DND-41 (cell line): ENCODE results near the gene DHRSX.

Experiments
- EZH2 ChIP-seq: IDR thresholded peaks from 3 replicates; pipeline ENCODE4 v1.6.1; 2012; ENCODE audit warnings: borderline replicate concordance, low read depth, mild to moderate bottlenecking, moderate library complexity, low read length, inconsistent platforms; ENCODE audit not compliant: severe bottlenecking
- TF ChIP-seq, protein P1 (sequence below): IDR thresholded peaks from 2 replicates; pipeline ENCODE4 v1.5.1; 2012; ENCODE audit warnings: borderline replicate concordance, low read length, moderate library complexity, mild to moderate bottlenecking; ENCODE audit not compliant: poor library complexity, severe bottlenecking; ENCODE audit errors: extremely low read depth

DNA sequence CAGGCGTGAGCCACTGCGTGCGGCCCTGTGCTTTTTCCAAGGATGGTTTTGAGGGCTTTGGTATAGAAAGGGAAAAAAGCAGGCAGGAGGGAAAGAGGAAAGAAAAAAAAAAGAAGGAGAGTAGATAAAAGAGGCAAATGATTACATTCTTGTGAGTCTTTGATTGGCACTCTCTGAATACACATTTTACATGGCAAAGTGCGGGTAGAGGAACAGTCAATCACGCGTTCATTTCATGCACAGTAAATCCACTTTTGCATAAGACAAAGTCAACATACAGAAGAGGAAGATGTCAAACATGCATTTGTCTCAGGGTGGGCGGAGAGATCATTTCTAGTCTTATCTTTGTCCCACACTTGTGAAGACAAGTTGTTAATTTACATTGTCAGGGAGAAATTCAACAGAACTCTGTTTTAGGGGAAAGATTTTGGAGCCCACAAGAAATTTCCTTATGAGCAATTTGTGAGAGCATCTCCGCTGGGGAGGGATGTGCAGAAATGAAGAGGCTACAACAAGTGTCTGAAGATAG lies 183.2 kb downstream of the DHRSX start:
- TF ChIP-seq, protein P1, sequence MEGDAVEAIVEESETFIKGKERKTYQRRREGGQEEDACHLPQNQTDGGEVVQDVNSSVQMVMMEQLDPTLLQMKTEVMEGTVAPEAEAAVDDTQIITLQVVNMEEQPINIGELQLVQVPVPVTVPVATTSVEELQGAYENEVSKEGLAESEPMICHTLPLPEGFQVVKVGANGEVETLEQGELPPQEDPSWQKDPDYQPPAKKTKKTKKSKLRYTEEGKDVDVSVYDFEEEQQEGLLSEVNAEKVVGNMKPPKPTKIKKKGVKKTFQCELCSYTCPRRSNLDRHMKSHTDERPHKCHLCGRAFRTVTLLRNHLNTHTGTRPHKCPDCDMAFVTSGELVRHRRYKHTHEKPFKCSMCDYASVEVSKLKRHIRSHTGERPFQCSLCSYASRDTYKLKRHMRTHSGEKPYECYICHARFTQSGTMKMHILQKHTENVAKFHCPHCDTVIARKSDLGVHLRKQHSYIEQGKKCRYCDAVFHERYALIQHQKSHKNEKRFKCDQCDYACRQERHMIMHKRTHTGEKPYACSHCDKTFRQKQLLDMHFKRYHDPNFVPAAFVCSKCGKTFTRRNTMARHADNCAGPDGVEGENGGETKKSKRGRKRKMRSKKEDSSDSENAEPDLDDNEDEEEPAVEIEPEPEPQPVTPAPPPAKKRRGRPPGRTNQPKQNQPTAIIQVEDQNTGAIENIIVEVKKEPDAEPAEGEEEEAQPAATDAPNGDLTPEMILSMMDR, result no peak
- no peak for TF ChIP-seq EZH2
